SK-N-SH (cell line): ENCODE measurements around the gene PARD3B. TPM values are rescaled to one million over a fixed set of nuclear protein-coding genes. Genes with fewer than 3 reads are reported as not detected.

Experiments used
- CTCF ChIA-PET: fragments of 300-600, 350-600 bp; formaldehyde crosslinking; extraction: SDS; loops from one replicate; lab custom pipeline; 2021; lab: Yijun Ruan, JAX
- POLR2A ChIA-PET: fragments of 350-600 bp; sonication (Branson Sonifier 250); formaldehyde crosslinking; extraction: SDS; loops from one replicate; lab custom pipeline; 2020; ENCODE audit warnings: antibody characterized with exemption, inconsistent platforms; lab: Yijun Ruan, JAX
- DNase-seq: peaks from one replicate; pipeline ENCODE4 v3.0.0; 2012
- H2AFZ ChIP-seq: fragments of 200-600 bp; sonication (generic); 2 replicates; pipeline ENCODE4 v1.8.1; 2016; ENCODE audit warnings: antibody characterized with exemption, mild to moderate bottlenecking, low read depth
- H3F3A ChIP-seq: fragments of 200-600 bp; sonication (generic); replicated peaks from 2 replicates; pipeline ENCODE3; 2016; ENCODE audit warnings: antibody characterized with exemption, mild to moderate bottlenecking; ENCODE audit not compliant: insufficient read depth
- H3K27ac ChIP-seq, 2 experiments: fragments of 200-500 bp in 1 of 2; fragments of 200-600 bp in 1 of 2; sonication (Bioruptor generic) in 1 of 2; sonication (generic), shearing (Covaris generic) in 1 of 2; 2 replicates each; pipeline versions ENCODE4 v1.5.1 to v1.6.1; 2014 to 2016; ENCODE audit warnings: low read depth in 2 of 2, inconsistent platforms in 1 of 2, low read length in 1 of 2, mild to moderate bottlenecking in 1 of 2, mixed read lengths in 1 of 2
- H3K27me3 ChIP-seq: fragments of 200-600 bp; sonication (generic), shearing (Covaris generic); 2 replicates; pipeline ENCODE4 v1.6.1; 2016; ENCODE audit warnings: mixed run types; ENCODE audit not compliant: insufficient read depth
- H3K36me3 ChIP-seq, 2 experiments: fragments of 200-500 bp in 1 of 2; fragments of 200-600 bp in 1 of 2; sonication (Bioruptor generic) in 1 of 2; sonication (generic) in 1 of 2; replicated peaks in 1 of 2; 2 replicates each; pipeline versions ENCODE3 to v1.5.1; 2014 to 2016; ENCODE audit warnings: low read length in 1 of 2, mild to moderate bottlenecking in 1 of 2; ENCODE audit not compliant: insufficient read depth in 2 of 2, control insufficient read depth in 1 of 2
- H3K4me1 ChIP-seq, 2 experiments: fragments of 200-500 bp in 1 of 2; fragments of 200-600 bp in 1 of 2; sonication (Bioruptor generic) in 1 of 2; sonication (generic), shearing (Covaris generic) in 1 of 2; 2 replicates each; pipeline versions ENCODE4 v1.5.1 to v1.6.1; 2014 to 2016; ENCODE audit warnings: low read depth in 1 of 2, low read length in 1 of 2, mixed run types in 1 of 2; ENCODE audit not compliant: insufficient read depth in 2 of 2, control insufficient read depth in 1 of 2
- H3K4me2 ChIP-seq: fragments of 200-600 bp; sonication (generic), shearing (Covaris generic); 2 replicates; pipeline ENCODE4 v1.6.1; 2017; ENCODE audit warnings: mixed run types
- H3K4me3 ChIP-seq, 2 experiments: fragments of 200-500 bp in 1 of 2; fragments of 200-600 bp in 1 of 2; sonication (Bioruptor generic) in 1 of 2; sonication (generic), shearing (Covaris generic) in 1 of 2; 2 replicates each; pipeline versions ENCODE4 v1.5.1 to v1.8.1; 2014 to 2016; ENCODE audit warnings: low read depth in 2 of 2, inconsistent platforms in 1 of 2, low read length in 1 of 2, mild to moderate bottlenecking in 1 of 2, mixed read lengths in 1 of 2, moderate library complexity in 1 of 2
- H3K79me2 ChIP-seq: fragments of 200-600 bp; sonication (generic); 2 replicates; pipeline ENCODE4 v1.8.1; 2017; ENCODE audit warnings: mild to moderate bottlenecking; ENCODE audit not compliant: insufficient read depth
- H3K9ac ChIP-seq: fragments of 200-600 bp; sonication (generic); 2 replicates; pipeline ENCODE4 v1.6.1; 2017; ENCODE audit warnings: mixed run types
- H3K9me2 ChIP-seq: fragments of 200-600 bp; sonication (generic); 2 replicates; pipeline ENCODE4 v1.6.1; 2017; ENCODE audit warnings: mixed run types
- H3K9me3 ChIP-seq: fragments of 200-600 bp; sonication (generic); 2 replicates; pipeline ENCODE4 v1.6.1; 2017; ENCODE audit warnings: mixed run types, mild to moderate bottlenecking, moderate library complexity
- H4K20me1 ChIP-seq: fragments of 200-600 bp; sonication (generic); 2 replicates; pipeline ENCODE4 v1.6.1; 2017; ENCODE audit warnings: mild to moderate bottlenecking, mixed run types; ENCODE audit not compliant: insufficient read depth
- CHD2 ChIP-seq: fragments of 150-350 bp; IDR thresholded peaks from 2 replicates; pipeline ENCODE4 v1.6.1; 2018; ENCODE audit warnings: low read length; ENCODE audit not compliant: partially characterized antibody
- CTCF ChIP-seq: fragments of 200-600 bp; sonication (generic); IDR thresholded peaks from 2 replicates; pipeline ENCODE4 v1.6.1; 2017; ENCODE audit warnings: antibody characterized with exemption, mild to moderate bottlenecking, moderate library complexity
- ELF1 ChIP-seq: IDR thresholded peaks from 2 replicates; pipeline ENCODE4 v1.4.0; 2012
- EZH2phosphoT487 ChIP-seq: fragments of 200-600 bp; sonication (generic); IDR thresholded peaks from 2 replicates; pipeline ENCODE4 v1.6.1; 2017; ENCODE audit warnings: low read depth, mixed run types, mild to moderate bottlenecking, antibody characterized with exemption, moderate library complexity, borderline replicate concordance
- FOSL2 ChIP-seq: IDR thresholded peaks from 2 replicates; pipeline ENCODE4 v1.4.0; 2012; ENCODE audit warnings: low read depth, mild to moderate bottlenecking, moderate library complexity, borderline replicate concordance
- FOXJ3 ChIP-seq: sonication (generic); formaldehyde crosslinking; IDR thresholded peaks from 2 replicates; pipeline ENCODE4 v1.5.1; 2020; ENCODE audit warnings: mild to moderate bottlenecking, missing genetic modification reagents
- FOXM1 ChIP-seq: IDR thresholded peaks from 2 replicates; pipeline ENCODE4 v1.4.0; 2012; ENCODE audit warnings: low read depth, mild to moderate bottlenecking
- GABPA ChIP-seq: IDR thresholded peaks from 2 replicates; pipeline ENCODE4 v1.4.0; 2012; ENCODE audit warnings: low read depth, mild to moderate bottlenecking
- JUND ChIP-seq: IDR thresholded peaks from 2 replicates; pipeline ENCODE4 v1.4.0; 2012
- MAX ChIP-seq: IDR thresholded peaks from 2 replicates; pipeline ENCODE4 v1.4.0; 2012; ENCODE audit warnings: low read depth
- MEF2A ChIP-seq: IDR thresholded peaks from 2 replicates; pipeline ENCODE4 v1.4.0; 2012; ENCODE audit warnings: low read depth, borderline replicate concordance
- NFIC ChIP-seq: IDR thresholded peaks from 2 replicates; pipeline ENCODE4 v1.4.0; 2012; ENCODE audit warnings: borderline replicate concordance
- PBX3 ChIP-seq: IDR thresholded peaks from 2 replicates; pipeline ENCODE4; 2012
- POLR2AphosphoS5 ChIP-seq: IDR thresholded peaks from 2 replicates; pipeline ENCODE4 v1.6.1; 2012; ENCODE audit warnings: low read depth, low read length
- RAD21 ChIP-seq: IDR thresholded peaks from 2 replicates; pipeline ENCODE4 v1.6.1; 2012; ENCODE audit warnings: mild to moderate bottlenecking, low read length
- RCOR1 ChIP-seq: fragments of 150-350 bp; IDR thresholded peaks from 2 replicates; pipeline ENCODE4 v1.6.1; 2017; ENCODE audit warnings: antibody characterized with exemption, low read length
- REST ChIP-seq: IDR thresholded peaks from 2 replicates; pipeline ENCODE4 v1.6.1; 2012; ENCODE audit warnings: mild to moderate bottlenecking, low read depth, low read length, moderate library complexity
- RFX5 ChIP-seq: IDR thresholded peaks from 2 replicates; pipeline ENCODE4 v1.6.1; 2012; ENCODE audit warnings: mild to moderate bottlenecking, improper control_type of control experiment, low read length
- RXRA ChIP-seq: IDR thresholded peaks from 2 replicates; pipeline ENCODE4 v1.4.0; 2012; ENCODE audit warnings: low read depth, mild to moderate bottlenecking, borderline replicate concordance
- SIN3A ChIP-seq: IDR thresholded peaks from 2 replicates; pipeline ENCODE4 v1.6.1; 2012; ENCODE audit warnings: low read depth, mild to moderate bottlenecking, low read length, moderate library complexity, borderline replicate concordance
- SMC3 ChIP-seq: IDR thresholded peaks from 2 replicates; pipeline ENCODE4 v1.6.1; 2012; ENCODE audit warnings: low read depth, low read length, improper control_type of control experiment
- TCF12 ChIP-seq: IDR thresholded peaks from 2 replicates; pipeline ENCODE4 v1.4.0; 2012
- USF1 ChIP-seq: IDR thresholded peaks from 2 replicates; pipeline ENCODE4 v1.4.0; 2012; ENCODE audit warnings: low read depth, borderline replicate concordance
- USF2 ChIP-seq: fragments of 150-350 bp; IDR thresholded peaks from 2 replicates; pipeline ENCODE4 v1.6.1; 2017; ENCODE audit warnings: antibody characterized with exemption, low read length, low read depth, borderline replicate concordance
- YY1 ChIP-seq: IDR thresholded peaks from 2 replicates; pipeline ENCODE4 v1.4.0; 2012; ENCODE audit warnings: low read depth, mild to moderate bottlenecking
- WGBS: methylation state at CpG from one replicate; pipeline ENCODE4 v1.1.6; 2017; ENCODE audit warnings: low lambda C conversion rate; 5-methylcytosine and 5-hydroxymethylcytosine counted together
- polyA plus RNA-seq, 3 experiments: library from polyadenylated mRNA; depleted of rRNA; stranded (reverse); fragments of >200 nt; gene quantifications; 2 replicates each; pipeline ENCODE4 v1.2.3, GENCODE V29; 2012

The PARD3B gene
- polyA plus RNA-seq, 1 of the 3 experiments (the other 2 are of a cell fraction) = 0.87 TPM

GRCh38 chr2:205245652-205246051 is 700.4 kb downstream of the PARD3B start:
- Histone ChIP-seq H3F3A (peaks cover 23% of the 10 kb centered on the region), H3K9me3 (no peaks in the 10 kb centered on the region), H3K27me3 (no peaks in the 10 kb centered on the region), H3K9me2 (no peaks in the 10 kb centered on the region), H3K9ac (no peak overlapping the region; the same call in 1 of the 2 replicates), H3K4me1 (peaks cover 0 to 8% of the 10 kb centered on the region in 2 experiments; a peak in 2 of 4 replicates), H3K36me3 (no peaks in the 10 kb centered on the region), H4K20me1 (no peaks in the 10 kb centered on the region), H3K4me3 (no peak overlapping the region), H2AFZ (no peak overlapping the region), H3K4me2 (peak overlapping the region; percentile 37; the same call in 1 of the 2 replicates), H3K27ac (peak overlapping the region; percentile 74 to 86; a peak in 3 of 4 replicates), H3K79me2 (no peaks in the 10 kb centered on the region)
- ChIA-PET POLR2A (no interaction called here), CTCF (interaction anchor here (1.0 kb wide), 1 partner anchor 10 kb away, joined by 5 read pairs; no protein-coding TSS in a partner anchor)
- no peak for DNase-seq
- WGBS = 12% methylated on average over 2 of the region's 2 CpGs
- TF ChIP-seq MAX = 0 out of 2 replicates have a peak, but pooled peaks have one; percentile 38
- TF ChIP-seq FOXM1 = peak; percentile 86
- no peak for TF ChIP-seq REST
- no peak for TF ChIP-seq FOXJ3 (CRISPR knock-in tag)
- TF ChIP-seq SMC3 = no peak
- TF ChIP-seq POLR2AphosphoS5 = peak; percentile 83; the same call in 1 of the 2 replicates
- no peak for TF ChIP-seq USF2
- 0 out of 2 replicates have a peak, but pooled peaks have one; percentile 16 for TF ChIP-seq YY1
- TF ChIP-seq RFX5 = no peak
- peak; percentile 93 for TF ChIP-seq TCF12
- 0 out of 2 replicates have a peak, but pooled peaks have one; percentile 65 for TF ChIP-seq RXRA
- TF ChIP-seq GABPA = no peak
- TF ChIP-seq EZH2phosphoT487 = no peak
- peak; percentile 75; the same call in 1 of the 2 replicates for TF ChIP-seq SIN3A
- TF ChIP-seq ELF1 = peak; percentile 36; the same call in 1 of the 2 replicates
- TF ChIP-seq RAD21 = 0 out of 2 replicates have a peak, but pooled peaks have one; percentile 0
- no peak for TF ChIP-seq RCOR1
- TF ChIP-seq USF1 = 0 out of 2 replicates have a peak, but pooled peaks have one; percentile 23
- no peak for TF ChIP-seq CHD2
- TF ChIP-seq FOSL2 = peak; percentile 71; the same call in 1 of the 2 replicates
- TF ChIP-seq PBX3 = peak; percentile 96
- TF ChIP-seq CTCF = no peak
- TF ChIP-seq JUND = peak; percentile 88
- TF ChIP-seq MEF2A = no peak
- peak; percentile 91 for TF ChIP-seq NFIC
